ENCODE measurements around the gene PRSS21.

- TF ChIP-seq CTCF (IDR thresholded peaks at IDR 0.05) (peak; percentile 19 to 34 (median 22)), POLR2A (IDR thresholded peaks at IDR 0.05) (no peak)
Measured at GRCh38 chr16:2842340-2843000, 25.4 kb downstream of the PRSS21 start.
